Measurements from ENCODE around the gene NFYC. TPM values are rescaled to one million over a fixed set of nuclear protein-coding genes. Genes with fewer than 3 reads are reported as not detected.
A peak's percentile ranks its signal among the peaks of the same experiment; 100 is the strongest.

Gene NFYC
- 35.8 and 54.1 TPM in 2 replicates for total RNA-seq (2014; rRNA removed; shearing (Covaris generic))
- 58.3 and 61.4 TPM in 2 replicates for polyA plus RNA-seq (2015; cell fraction: cytosol; rRNA removed)
- polyA plus RNA-seq (2015; cell fraction: nucleus; rRNA removed) = 63.6 and 68.0 TPM in 2 replicates

- DNase-seq (ENCODE audit: low read depth) = peak; percentile 93
Observed at GRCh38 chr1:40691538-40692428, at the start of gene NFYC. NFYC (plus strand) TSS chr1:40691704; CDS start chr1:40738844, 47,140 bp downstream.

DNA sequence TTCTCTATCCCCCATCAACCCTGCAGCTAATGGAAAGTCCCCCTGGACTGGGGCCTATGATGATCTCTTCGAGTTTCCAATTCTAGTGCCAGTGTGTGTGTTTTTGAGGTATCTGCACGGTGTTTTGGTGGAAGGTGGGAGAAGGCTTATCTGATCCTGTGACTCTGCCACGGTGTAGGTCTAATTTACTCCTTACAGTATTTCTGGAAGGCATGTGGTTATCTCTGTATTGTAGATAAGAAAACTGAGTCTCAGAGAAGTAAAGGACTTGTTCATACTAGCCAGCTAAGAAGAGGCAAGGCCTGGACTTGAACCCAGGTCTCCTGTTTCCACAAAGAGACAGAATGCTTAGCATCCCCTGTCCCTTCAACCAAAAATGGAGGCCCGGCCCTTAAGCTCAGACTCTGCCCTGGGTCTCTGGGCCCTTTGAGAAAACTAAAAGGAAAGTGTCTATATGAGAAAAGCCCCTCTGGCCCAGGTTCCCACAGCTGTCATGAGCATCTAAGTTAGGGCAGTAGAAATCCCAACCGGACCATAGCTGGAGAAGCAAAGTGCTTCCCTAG lies 46.3 kb upstream of the NFYC start:
- no peak for DNase-seq (ENCODE audit: low read depth)

DNA sequence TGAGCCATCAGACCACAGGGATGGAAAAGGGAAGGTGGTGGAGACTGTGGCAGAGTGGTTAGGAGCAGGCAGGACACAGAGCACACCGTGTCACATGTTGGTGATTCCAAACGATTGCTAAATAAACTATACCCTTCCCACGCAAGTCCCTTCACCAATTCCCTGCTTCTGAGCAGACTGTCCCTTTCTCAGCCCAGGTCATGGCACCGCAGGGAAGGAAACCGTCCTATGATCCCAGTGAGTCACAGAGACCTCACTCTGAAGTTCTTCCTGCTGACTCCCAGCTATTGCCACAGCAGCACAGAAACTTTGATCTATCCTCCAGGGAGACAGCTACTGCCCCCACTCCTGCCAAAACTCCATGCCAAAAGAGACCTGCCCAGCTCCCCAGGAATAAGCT lies 45.2 kb upstream of the NFYC start:
- DNase-seq (ENCODE audit: low read depth) = peak; percentile 62

DNA sequence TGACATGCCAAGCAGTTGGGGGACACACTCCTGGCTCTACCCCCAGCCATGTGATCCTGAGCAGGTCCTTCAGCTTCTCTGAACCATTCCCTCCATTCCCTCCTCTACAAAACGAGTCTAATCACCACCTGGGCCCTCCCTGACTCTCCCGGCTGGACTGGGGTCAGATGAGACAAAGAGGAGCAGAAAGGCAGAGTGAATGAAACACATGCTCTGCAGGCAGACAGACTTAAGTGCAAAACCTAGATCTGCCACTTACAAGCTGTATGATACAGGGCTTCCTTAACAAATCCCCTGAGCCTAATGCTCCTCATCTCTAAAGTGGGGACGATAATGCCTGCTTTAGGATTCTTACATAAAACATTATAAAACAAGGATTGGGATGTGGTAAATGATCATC lies 43.3 kb upstream of the NFYC start:
- DNase-seq (ENCODE audit: low read depth) = no peak

DNA sequence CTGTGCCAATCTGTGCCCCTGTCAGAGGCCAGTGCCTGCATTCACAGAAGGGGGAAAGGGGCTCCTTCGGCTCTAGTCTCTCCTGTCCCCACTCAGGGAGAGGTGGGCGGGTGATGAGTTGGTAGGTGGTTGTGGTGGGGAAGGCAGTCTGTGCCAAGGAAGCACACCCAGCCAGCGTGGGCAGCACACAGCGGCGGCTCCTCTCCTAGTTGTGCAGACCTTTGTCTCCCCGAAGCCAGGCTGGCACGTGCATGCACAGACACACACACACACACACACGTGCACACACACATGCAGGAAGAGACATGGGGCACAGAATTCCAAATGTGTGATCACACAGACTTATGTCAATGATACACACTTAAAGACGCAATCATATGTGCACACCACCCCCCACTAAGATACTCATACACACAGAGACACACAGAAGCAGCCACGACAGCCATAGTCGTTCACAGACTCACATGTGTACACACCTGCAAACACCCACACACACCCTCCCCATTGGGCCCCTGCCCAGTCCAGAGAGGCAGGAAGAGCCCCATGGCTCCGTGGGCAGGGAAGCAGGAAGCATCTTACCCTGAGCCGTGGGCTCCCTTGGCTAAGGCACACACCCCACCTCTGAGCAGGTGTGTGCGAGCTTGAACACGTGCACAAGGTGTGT lies 42.4 kb upstream of the NFYC start:
- DNase-seq (ENCODE audit: low read depth) = no peak

GRCh38 chr1:40649592-40649930 lies 41.9 kb upstream of the NFYC start:
- no peak for DNase-seq (ENCODE audit: low read depth)

GRCh38 chr1:40650075-40650474 lies 41.4 kb upstream of the NFYC start:
- DNase-seq (ENCODE audit: low read depth) = peak; percentile 28

DNA sequence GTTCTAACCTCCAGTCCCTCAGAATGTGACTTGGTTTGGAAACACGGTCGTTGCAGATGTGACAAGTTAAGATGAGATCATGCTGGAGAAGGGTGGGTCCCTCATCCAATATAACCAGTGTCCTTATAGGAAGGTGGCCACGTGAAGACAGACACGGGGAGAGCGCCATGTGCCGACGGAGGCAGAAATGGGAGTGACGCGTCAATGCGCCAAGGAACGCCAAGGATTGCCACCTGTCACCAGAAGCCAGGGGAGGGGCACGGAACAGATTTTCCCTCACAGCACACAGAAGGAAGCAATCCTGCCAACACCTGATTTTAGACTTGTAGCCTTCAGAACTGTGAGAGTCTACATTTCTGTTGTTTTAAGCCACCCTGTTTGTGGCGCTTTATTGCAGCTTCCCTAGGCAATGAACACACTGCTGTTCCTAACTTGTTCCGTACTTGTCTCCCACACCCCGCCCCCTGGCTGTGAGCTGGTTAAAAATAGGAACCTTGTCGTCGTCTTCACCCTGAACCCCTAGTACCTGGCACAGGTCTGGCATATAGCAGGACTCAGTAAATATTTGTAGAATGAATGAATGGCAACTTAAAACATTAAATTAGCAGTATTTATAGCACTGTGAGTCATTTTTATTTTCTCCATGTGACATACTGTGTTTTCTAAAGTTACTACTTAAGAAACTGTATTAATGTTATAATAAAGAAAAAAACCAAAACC lies 40.2 kb upstream of the NFYC start:
- no peak for DNase-seq (ENCODE audit: low read depth)

GRCh38 chr1:40652468-40652867 lies 39.0 kb upstream of the NFYC start:
- DNase-seq (ENCODE audit: low read depth) = no peak

- DNase-seq (ENCODE audit: low read depth) = no peak
Observed at GRCh38 chr1:40652979-40653378, 38.5 kb upstream of the NFYC start.

- DNase-seq (ENCODE audit: low read depth) = no peak
Observed at GRCh38 chr1:40653851-40654537, 37.5 kb upstream of the NFYC start.

DNA sequence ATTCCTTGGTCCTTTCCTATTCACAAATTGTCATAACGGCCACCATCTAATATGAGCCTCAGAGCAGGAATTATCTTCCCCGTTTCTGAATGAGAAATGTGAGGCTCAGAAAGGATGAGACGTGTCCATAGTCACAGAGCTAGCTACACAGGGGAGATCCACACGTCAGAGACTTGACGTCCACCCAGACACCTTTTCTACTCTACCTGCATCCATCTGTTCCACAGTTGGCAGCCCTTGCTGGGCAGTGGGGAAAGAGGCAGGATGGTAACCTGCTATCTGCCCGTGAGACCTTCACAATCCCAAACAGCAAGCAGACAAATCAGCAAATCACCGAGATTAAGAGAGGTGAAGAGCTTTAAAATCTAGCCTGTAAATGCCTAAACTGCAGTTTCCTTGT lies 34.5 kb upstream of the NFYC start:
- no peak for DNase-seq (ENCODE audit: low read depth)

DNA sequence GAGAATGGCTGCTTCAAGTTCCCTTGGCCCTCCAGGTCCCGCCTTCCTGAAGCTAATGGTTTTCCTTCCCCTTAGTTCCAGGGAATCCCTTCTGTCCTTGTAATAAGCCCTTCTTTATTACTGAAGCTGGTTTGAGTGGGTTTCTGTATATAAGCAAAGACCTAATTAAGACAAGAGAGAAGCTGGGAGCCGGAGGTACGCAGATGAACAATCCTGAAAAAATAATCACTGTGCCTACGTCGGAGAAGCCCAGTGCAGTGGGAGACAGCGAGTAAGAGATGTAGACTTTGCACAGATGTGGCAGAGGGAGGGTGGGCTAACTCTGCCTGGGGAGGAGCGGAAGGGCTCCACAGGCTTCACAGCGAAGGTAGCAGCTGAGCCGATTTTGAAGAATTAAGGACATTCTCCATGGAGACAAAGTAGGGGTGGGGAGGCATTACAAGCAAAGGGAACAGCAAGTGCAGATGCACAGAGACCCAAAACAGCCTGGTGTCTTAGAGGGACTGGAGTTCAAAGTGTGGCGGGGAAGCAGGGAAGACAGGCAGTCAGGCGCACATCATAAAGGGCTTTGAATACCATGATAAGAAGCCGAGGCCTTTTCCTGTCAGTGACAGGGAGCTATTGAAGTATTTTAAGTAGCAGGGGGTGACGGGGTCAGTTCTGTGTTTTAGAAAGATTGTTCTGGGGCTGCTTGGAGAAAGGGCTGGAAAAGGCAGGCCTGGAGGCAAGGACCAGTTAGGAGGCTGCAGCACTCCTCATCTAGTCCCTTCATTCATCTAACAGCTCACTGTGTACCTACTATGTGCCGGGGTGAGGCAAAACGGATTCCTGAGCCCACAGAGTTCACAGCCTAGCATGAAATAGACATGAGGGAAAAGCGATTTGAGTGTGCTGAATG lies 32.5 kb upstream of the NFYC start:
- DNase-seq (ENCODE audit: low read depth) = no peak

- no peak for DNase-seq (ENCODE audit: low read depth)
Observed at GRCh38 chr1:40659649-40659947, 31.9 kb upstream of the NFYC start.

GRCh38 chr1:40661678-40662077 lies 29.8 kb upstream of the NFYC start:
- no peak for DNase-seq (ENCODE audit: low read depth)

DNA sequence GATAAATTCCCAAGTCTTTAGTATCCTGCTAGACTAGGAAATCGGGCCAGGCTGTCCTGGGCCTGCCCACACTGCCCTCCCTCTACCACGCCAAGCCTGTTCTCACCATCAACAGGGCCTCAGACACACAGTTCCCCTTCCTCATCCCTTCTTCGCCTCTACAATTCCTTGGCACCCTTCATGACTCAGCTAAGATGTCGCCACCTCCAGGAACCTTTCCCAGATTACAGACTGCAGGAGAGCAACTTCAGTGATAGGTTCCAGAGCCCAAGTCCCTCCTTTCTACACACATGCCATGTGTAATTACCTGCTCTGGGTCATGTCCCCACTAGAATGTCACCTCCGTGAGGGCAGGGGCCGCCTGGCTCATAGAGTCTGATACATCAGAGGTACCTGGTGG lies 29.4 kb upstream of the NFYC start:
- peak; percentile 12 for DNase-seq (ENCODE audit: low read depth)

GRCh38 chr1:40662864-40663263 lies 28.6 kb upstream of the NFYC start:
- peak; percentile 75 for DNase-seq (ENCODE audit: low read depth)

DNA sequence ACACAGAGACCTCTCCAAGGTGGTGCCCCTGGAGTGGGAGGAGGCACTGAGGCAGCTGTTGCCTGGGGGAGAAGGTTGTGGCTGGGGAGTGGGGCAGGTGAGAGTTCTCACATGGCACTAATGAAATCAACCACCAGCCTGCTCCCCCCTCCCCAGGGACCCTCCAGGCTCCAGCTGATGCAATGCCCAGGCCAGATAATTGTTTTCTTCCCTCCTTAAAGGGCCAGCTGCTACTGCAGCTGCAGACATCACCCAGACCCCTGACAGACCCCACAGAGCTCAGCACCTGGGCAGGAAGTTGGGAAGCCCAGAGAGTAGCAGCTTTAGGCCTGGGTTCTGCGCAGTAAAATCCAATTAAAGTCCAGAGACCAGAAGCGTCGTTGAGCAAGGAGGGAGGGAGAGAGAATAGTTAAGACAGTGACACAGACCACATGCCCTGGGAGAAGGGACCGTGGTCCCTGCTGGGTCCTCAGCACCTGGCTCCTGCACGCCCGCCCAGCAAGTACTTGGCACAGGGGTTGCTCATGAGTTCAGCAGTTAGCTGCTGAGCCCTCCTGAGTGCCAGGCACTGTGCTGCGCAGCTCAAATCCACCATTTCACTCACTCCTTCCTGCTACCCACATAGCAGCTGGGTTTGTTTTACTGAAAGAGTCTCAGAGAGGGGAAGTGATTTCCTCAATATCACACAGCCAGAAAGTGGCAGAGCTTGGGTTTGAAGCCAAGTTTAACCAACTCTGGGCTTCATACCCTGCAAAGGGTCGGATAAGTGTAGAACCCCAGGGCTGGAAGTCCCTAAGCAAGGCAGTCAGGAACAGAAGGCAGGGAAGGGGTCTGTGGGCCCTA lies 28.0 kb upstream of the NFYC start:
- DNase-seq (ENCODE audit: low read depth) = no peak

- no peak for DNase-seq (ENCODE audit: low read depth)
Observed at GRCh38 chr1:40664167-40664537, 27.4 kb upstream of the NFYC start.
